ENCODE data around the gene SEMA6A.

Gene SEMA6A

GRCh38 chr5:116436674-116437350 is 137.8 kb downstream of the SEMA6A start:
- DNase-seq, result no peak

DNA sequence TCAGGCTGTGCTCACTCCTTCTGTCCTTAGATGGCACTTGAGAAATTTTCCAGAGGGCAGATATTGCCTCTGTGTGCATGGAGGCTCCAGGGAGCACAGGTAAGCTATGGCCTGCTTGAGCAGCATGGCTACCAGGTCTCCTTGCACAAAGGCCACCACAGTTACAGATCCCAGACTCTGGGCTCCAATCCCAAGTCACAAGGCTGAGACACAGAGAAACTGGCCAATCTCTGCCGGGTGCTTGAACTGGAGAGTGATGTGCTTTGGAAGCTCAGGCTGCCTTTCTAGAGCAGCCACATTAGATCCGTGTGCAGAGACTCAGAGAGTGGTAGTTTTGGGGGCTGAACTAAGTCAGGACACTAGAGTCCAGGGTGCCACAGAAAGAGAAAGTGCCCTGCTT is 145.7 kb downstream of the SEMA6A start:
- DNase-seq, result no peak

DNA sequence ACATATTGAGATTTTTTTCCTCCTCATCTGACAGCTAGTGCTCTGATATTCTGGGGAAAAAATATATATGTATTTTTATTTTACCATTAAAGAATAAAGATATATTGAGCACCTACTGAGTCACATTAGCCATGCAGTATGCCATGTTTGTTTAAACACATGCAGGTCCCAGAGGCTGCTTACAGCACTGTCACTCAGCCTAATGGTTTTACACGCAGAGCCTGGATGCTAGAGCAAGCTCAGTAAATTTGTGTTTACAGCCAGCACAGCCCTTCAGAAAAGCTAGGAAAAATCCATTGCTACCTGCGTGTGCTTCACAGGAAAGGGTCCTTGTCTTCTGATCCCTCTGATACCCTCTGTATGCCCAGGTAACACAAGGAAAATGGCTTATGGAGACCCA is 146.2 kb downstream of the SEMA6A start:
- no peak for DNase-seq

DNA sequence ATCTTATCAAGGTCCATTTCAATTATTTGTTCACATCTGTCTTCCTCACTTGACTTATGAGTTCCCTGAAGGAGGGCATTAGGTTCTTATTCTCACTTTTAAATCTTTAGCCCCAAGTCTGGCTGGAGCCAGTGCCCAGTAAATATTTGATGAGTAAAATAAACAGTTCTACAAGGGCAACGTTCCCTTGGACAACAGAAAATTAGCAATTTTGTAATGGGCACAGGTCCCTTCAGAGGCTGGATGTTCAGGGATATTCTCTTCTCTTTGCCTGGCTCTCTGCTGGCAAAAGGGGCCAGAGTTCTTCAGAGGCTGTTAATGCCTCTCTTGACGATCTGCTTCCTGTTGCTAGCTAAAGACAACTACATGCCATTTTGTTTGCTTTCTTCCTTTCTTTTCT is 149.7 kb downstream of the SEMA6A start:
- DNase-seq, result no peak

- DNase-seq, result no peak
Observed at GRCh38 chr5:116424258-116424615, 150.4 kb downstream of the SEMA6A start.

DNA sequence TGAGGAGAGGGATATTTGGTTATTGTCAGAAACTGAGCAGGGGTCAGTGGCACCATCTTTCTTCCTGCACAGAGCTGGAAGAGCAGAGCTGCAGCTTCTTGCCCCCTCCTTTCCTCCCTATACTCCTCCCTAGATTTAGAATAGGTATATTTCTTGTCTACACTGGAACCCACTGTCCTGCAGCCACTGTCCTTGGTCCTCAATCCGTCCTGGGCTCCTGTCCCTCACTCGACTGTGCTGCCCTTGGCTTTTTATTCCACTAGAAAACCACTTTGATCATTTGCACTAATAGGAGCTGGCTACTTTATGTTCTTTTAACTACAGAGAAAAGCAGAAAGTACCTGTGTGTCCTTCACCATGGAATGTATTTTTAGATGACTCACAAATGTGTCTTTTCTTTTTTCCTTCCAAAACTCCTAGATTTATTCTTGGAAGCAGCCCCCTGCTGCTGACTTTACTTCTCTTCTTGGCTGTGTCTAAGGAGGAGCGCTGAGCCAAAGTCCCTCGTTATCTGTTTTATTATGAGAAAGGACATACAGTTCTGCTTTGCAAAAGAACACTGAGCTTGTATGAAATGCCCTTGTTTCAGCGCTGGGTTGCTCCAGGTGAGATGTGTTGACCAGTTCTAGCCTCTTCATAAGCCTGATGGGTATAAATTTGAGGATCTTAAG is 150.9 kb downstream of the SEMA6A start:
- no peak for DNase-seq

DNA sequence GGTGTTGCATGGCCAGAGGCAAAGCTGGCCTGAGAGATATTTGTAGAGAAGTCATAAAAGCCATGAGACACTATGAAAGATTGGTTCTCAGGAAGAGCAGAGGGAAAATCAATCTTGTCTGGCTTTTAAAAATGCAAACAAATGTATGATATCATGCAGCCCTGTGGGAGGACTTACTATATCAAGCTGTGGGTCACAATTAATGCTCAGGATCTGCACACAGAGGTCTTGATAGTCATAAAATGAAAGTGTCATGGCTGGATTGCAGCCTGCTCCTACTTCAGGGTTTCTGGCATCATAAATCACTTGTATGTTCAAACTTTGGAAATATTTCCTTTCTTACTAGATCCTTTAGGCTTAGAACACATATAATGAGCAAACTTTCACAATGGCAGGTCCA is 151.5 kb downstream of the SEMA6A start:
- DNase-seq, result no peak

DNA sequence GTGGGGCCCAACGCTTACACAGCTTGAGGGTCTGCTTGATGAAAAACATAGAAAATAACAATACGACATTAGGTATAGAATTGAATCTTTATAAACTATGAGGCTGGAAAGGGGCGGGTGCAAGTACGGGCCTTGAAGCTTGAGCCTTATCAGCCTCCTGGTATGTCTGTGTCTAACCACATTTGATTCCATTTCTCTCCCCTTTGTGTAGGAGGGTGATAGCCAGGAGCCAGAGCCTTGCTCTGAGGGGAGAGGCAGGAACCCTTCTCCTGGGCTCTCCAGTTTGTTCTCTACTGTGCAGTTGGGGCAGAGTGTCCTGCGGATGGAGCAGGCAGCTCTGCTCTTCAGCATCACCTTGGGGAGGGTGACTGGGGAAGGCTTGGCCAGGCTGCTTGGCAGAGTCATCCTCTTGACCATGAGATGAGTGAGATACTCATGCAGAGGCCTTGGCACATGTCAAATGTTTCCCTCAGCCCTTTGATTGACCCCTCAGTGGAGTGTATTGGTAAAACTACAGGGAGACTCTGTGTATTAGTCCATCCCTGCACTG is 153.5 kb downstream of the SEMA6A start:
- no peak for DNase-seq

DNA sequence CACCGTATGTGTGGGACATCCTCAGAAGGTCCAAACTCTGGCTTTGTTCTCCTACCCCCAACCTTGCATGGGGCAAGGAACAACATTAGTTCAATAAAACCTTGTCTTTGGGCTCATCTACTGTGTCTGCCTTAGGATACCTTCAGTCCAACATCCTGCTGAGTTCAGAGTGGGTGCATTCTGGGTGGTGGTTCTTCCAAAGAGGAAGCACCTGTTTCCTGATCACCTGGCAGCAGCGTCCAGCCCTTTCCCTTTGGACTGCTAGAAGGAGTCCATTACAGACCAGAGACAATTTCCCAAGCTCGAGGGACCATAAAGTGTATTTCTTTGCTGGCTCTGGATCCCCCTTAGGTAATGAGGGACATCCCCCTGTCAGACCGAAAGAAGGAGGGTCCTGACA is 154.1 kb downstream of the SEMA6A start:
- DNase-seq, result no peak

DNA sequence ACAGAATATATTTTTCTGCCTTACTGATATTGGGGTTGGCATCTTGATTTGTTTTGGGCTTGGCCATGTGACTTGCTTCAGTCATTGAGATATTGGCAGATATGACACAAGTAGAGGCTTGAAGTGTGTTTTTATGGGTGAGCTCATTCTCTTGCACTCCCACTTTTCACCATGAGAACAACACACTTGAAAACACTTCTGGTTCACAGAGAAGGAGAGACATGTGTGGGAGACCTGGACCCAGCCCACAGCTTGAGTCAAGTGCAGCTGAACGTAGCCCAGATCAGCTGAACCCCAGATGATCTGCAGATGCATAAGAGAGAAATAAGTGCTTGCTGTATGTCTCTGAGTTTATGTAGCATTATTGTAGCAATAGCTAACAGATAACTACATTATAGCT is 155.4 kb downstream of the SEMA6A start:
- DNase-seq, result no peak

GRCh38 chr5:116418774-116419173 is 155.8 kb downstream of the SEMA6A start:
- DNase-seq, result no peak

- DNase-seq, result no peak
Observed at GRCh38 chr5:116418016-116418415, 156.6 kb downstream of the SEMA6A start.

DNA sequence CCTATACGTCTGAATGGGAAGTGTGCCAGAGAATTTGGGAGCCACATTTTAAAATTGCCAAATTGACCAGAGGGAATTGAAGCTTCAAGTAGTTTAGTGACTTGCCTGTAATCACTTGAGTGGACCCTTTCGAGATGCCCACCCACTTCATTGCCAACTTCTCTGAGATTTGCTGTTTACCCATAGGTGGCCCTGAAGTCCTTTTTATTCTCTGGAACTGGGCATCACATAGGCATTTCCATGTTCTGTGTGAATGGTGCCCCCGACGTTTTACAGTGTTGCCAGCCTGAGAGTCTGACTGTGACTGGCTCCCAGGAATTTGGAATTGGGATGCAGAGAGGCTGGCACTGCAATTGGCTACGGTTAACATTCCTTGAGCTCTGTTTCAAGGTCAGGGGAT is 158.6 kb downstream of the SEMA6A start:
- no peak for DNase-seq

DNA sequence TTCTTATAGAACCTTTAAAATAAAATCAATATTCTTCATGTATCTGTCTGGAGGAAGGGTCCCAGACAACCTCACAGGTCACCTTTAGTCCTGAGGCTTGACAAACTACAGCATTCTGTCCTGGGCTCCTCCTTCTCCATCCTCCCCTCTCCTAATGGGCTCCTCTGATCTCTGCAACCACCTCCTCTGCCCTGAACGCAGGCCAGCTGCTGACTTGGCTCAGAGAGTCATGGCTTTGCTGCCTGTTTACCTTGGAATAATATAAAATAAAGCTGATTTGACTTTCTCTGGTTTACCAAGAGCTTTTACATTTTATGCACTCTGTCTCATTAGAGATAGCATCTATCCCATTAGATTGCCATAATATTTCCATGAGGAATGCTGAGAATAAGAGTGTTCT is 159.4 kb downstream of the SEMA6A start:
- DNase-seq, result no peak

DNA sequence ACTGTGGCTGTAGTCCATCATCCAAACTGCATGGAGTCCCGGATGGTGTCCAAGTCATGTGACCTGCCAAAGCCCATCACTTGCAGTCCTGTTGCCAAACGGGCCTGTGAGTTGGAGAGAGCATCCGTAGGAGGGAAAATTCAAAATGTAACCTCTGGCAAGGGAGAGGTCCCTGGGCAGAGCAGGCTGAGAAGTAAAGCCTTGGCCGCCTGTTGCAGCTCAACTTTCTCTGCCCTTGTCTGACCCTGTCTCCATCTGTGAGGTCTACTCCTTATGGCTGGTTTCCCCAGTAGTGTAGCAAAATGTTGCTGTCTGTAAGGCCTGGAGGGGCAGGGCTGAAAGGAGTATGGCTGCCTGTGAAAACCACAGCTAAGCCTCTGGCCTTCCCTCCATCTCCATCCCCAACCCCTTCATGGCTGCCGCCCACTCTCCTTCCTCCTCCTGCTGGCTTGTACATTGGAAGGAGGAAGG is 163.5 kb downstream of the SEMA6A start:
- no peak for DNase-seq

DNA sequence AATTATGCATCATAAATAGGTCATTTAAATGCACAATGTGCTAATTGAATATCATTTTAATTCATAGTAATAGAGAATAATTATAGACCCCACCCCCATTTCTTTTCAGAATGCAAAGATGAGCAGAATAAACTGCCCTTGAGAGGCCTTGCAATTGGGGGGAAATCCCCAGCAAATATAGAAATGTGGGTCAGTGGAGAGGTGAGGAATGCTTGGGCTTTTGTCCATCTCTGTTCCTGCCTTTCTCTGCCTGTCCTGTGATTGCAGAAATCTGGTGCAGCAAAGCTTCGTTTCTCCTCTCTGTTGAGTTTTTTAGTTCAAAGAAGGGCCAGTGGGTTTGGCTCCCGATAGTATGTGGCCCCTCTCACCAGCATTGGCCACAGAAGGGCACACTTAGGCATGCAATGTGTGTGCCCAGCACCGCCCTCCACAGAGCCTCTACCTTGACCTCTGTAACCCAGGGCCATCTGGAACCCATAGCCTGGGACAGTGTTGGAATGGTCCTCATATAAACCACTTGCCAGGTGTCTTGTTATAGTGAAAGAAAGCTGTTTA is 164.2 kb downstream of the SEMA6A start:
- no peak for DNase-seq

DNA sequence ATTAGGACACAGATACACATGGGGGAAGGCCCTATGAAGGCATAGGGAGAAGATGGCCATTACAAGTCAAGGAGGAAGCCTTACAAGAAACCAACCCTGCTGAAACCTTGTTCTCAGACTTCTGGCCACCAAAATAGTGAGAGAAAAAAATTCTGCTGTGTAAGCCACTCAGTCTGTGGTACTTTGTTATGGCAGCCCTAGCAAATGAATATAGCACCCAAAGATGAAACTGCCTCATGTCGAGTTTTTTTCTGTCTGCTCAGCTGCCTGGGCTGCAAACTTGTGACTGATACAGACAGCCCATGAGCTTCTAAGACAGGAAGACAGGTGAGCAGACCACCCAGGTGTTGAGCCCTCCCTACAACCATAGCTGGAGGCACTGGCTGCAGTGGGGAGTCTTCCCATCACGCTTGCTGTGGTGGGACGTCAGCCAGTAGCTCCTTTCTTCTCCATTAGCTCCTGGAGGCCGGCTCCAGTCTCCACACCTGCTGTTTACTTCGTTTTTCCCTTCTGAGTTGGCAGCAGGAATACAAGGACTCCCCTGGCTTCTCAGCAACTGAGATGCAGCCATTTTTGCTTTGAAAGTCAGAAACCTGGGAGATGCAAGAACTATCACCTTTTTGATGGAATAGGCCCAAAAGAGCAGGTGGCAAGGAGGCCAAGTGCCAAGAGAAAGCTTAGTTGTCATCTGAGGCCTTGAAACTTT is 164.9 kb downstream of the SEMA6A start:
- DNase-seq, result no peak

- no peak for DNase-seq
Observed at GRCh38 chr5:116406306-116407041, 168.1 kb downstream of the SEMA6A start.

DNA sequence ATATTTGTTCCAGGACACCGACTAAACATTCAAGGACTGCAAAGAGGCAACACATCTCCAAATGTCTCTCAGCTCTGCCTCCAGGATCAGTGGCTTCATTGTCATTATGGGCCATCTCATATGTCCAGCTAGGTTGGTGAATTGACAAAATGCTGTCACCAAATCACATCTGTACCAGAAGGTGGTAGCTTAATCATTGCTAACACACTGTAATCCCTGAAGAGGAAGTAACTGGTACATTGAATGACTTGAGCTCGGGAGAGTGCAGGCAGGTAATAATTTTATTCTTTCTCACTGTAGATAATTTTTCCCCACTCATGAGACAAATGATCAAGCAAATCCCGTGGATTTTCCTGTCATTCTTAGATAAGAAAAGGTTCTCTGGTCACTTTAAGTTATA is 169.8 kb downstream of the SEMA6A start:
- DNase-seq, result no peak

DNA sequence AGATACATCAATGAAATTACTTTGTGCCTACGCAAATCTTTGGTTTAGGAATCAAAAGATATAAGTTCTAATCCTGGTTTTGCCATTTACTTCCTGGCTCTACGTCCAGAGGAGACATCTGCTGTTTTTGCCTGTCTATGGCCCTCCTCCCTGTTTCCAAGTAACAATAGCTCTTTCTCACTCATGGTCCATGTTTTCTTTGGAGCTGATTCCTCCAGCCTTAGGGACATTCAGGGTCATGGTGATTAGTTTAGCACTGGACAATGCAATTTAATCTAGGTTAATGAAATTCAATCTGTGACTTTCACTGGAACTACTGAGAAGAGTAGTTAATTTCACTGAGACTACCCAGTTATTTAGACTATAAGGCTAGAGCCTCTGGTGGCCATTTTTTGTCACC is 170.6 kb downstream of the SEMA6A start:
- no peak for DNase-seq

- DNase-seq, result no peak
Observed at GRCh38 chr5:116402235-116402634, 172.4 kb downstream of the SEMA6A start.

DNA sequence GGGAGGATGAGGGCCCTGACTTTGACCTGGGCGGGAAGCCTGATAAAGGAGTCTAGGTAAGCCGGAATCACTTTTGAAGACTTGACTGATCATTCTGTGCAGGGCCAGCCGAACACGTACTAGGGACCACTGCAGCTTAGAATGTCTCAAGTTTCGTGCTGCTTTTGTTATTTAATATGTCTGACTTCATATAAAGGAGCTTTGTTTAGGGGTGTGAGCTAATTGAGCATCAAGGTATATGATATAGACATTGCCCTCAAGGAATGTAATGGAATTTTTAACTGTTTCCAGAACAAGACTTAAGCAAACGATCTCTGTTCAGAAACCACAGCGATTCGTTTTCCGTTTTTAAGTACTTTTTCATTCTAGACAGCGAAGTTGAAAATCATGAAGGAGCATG is 173.0 kb downstream of the SEMA6A start:
- no peak for DNase-seq

All from NCI-H1092 (cell line).